Neural cell (in vitro differentiated cells): ENCODE measurements around the gene ITGBL1. TPM values are rescaled to one million over a fixed set of nuclear protein-coding genes. Genes with fewer than 3 reads are reported as not detected.

Source experiments
- H2AFZ ChIP-seq: fragments of 200-600, 300-800 bp; sonication (generic), shearing (Covaris generic); 2 replicates; pipeline ENCODE4 v1.6.0; 2014; ENCODE audit warnings: low read depth, mild to moderate bottlenecking, antibody characterized with exemption, low read length, moderate library complexity
- H3F3A ChIP-seq: fragments of 200-600 bp; shearing (Covaris generic); 2 replicates; pipeline ENCODE4 v1.6.1; 2016; ENCODE audit warnings: mild to moderate bottlenecking, moderate library complexity, mixed read lengths, antibody characterized with exemption, low read length; ENCODE audit not compliant: insufficient read depth, poor library complexity, severe bottlenecking
- H3K27ac ChIP-seq: fragments of 200-600, 300-800 bp; sonication (generic), shearing (Covaris generic); 2 replicates; pipeline ENCODE4 v1.5.1; 2014; ENCODE audit warnings: mild to moderate bottlenecking, low read length, moderate library complexity
- H3K27me3 ChIP-seq: fragments of 300-800, 200-600 bp; sonication (generic), shearing (Covaris generic); 2 replicates; pipeline ENCODE4 v1.6.0; 2014; ENCODE audit warnings: mild to moderate bottlenecking, low read depth, low read length, moderate library complexity; ENCODE audit not compliant: insufficient read depth
- H3K36me3 ChIP-seq: fragments of 300-800, 200-600 bp; sonication (generic), shearing (Covaris generic); 2 replicates; pipeline ENCODE4 v1.5.1; 2014; ENCODE audit warnings: mild to moderate bottlenecking, antibody characterized with exemption, low read length, moderate library complexity; ENCODE audit not compliant: insufficient read depth
- H3K4me2 ChIP-seq: fragments of 300-800, 200-600 bp; sonication (generic), shearing (Covaris generic); 2 replicates; pipeline ENCODE4 v1.6.0; 2014; ENCODE audit warnings: mild to moderate bottlenecking, low read length
- H3K4me3 ChIP-seq: fragments of 300-800, 200-600 bp; sonication (generic), shearing (Covaris generic); 2 replicates; pipeline ENCODE4 v1.5.1; 2014; ENCODE audit warnings: mild to moderate bottlenecking, low read length, moderate library complexity
- H3K79me2 ChIP-seq: fragments of 200-600 bp; shearing (Covaris generic); replicated peaks from 2 replicates; pipeline ENCODE4 v1.6.0; 2014; ENCODE audit warnings: mild to moderate bottlenecking, low read length, moderate library complexity; ENCODE audit not compliant: insufficient read depth
- H3K9ac ChIP-seq: fragments of 300-800, 200-600 bp; sonication (generic), shearing (Covaris generic); 2 replicates; pipeline ENCODE4 v1.6.1; 2016; ENCODE audit warnings: mild to moderate bottlenecking, low read length, mixed read lengths
- H3K9me2 ChIP-seq: fragments of 200-600 bp; shearing (Covaris generic); 2 replicates; pipeline ENCODE4 v1.6.1; 2016; ENCODE audit warnings: mild to moderate bottlenecking, low read length, mixed read lengths; ENCODE audit not compliant: insufficient read depth
- H3K9me3 ChIP-seq: fragments of 200-600, 300-800 bp; sonication (generic), shearing (Covaris generic); 2 replicates; pipeline ENCODE4 v1.6.1; 2016; ENCODE audit warnings: mild to moderate bottlenecking, mixed run types, low read length, moderate library complexity, mixed read lengths
- H4K20me1 ChIP-seq: fragments of 200-600 bp; shearing (Covaris generic); 2 replicates; pipeline ENCODE4 v1.6.1; 2016; ENCODE audit warnings: mild to moderate bottlenecking, mixed run types; ENCODE audit not compliant: insufficient read depth
- EP300 ChIP-seq: fragments of 450-650 bp; conservative IDR thresholded peaks from 2 replicates; pipeline ENCODE4 v1.6.1; 2014; ENCODE audit warnings: antibody characterized with exemption, mild to moderate bottlenecking, moderate library complexity; ENCODE audit not compliant: poor library complexity, severe bottlenecking
- EZH2 ChIP-seq: fragments of 200-600, 300-800 bp; shearing (Covaris generic), sonication (generic); IDR thresholded peaks from 2 replicates; pipeline ENCODE4 v1.6.1; 2014; ENCODE audit warnings: antibody characterized with exemption, low read length, borderline replicate concordance, mild to moderate bottlenecking; ENCODE audit not compliant: insufficient read depth, poor library complexity, severe bottlenecking
- MXI1 ChIP-seq: fragments of 450-650 bp; conservative IDR thresholded peaks from 2 replicates; pipeline ENCODE4 v1.6.1; 2014; ENCODE audit warnings: antibody characterized with exemption, mild to moderate bottlenecking; ENCODE audit not compliant: poor library complexity, severe bottlenecking
- POLR2AphosphoS5 ChIP-seq: IDR thresholded peaks from 2 replicates; pipeline ENCODE4 v1.6.1; 2012
- RAD21 ChIP-seq: fragments of 450-650 bp; conservative IDR thresholded peaks from 2 replicates; pipeline ENCODE4 v1.6.1; 2014; ENCODE audit warnings: antibody characterized with exemption, mild to moderate bottlenecking, moderate library complexity
- SMC3 ChIP-seq: fragments of 450-650 bp; conservative IDR thresholded peaks from 2 replicates; pipeline ENCODE4 v1.6.1; 2014; ENCODE audit warnings: antibody characterized with exemption, mild to moderate bottlenecking, moderate library complexity; ENCODE audit not compliant: poor library complexity
- TAF1 ChIP-seq: IDR thresholded peaks from 2 replicates; pipeline ENCODE4 v1.6.1; 2012; ENCODE audit warnings: low read depth
- polyA plus RNA-seq: library from polyadenylated mRNA; depleted of rRNA; stranded (reverse); fragments of >200 nt; gene quantifications from 2 replicates; pipeline ENCODE4 v1.2.3, GENCODE V29; 2014
- TF ChIP-seq, protein P1 (sequence below): fragments of 450-650 bp; IDR thresholded peaks from 2 replicates; pipeline ENCODE4 v1.5.1; 2014; ENCODE audit warnings: antibody characterized with exemption, mild to moderate bottlenecking, moderate library complexity; ENCODE audit not compliant: poor library complexity, severe bottlenecking
- TF ChIP-seq, protein P2 (sequence below): IDR thresholded peaks from 2 replicates; pipeline ENCODE4 v1.6.1; 2012; ENCODE audit warnings: borderline replicate concordance

ITGBL1 gene
- polyA plus RNA-seq, 1 donor from 2014 or later, result 0.46 TPM

GRCh38 chr13:101654883-101655282, 202.4 kb downstream of the ITGBL1 start:
- Histone ChIP-seq H3K4me2 (no peak overlapping the region), H3K27me3 (no peaks in the 10 kb centered on the region), H3F3A (no peaks in the 10 kb centered on the region), H3K9me3 (no peaks in the 10 kb centered on the region), H3K9me2 (no peaks in the 10 kb centered on the region), H4K20me1 (no peaks in the 10 kb centered on the region), H3K27ac (no peak overlapping the region), H3K79me2 (no peaks in the 10 kb centered on the region), H3K36me3 (no peaks in the 10 kb centered on the region), H2AFZ (no peak overlapping the region), H3K9ac (no peak overlapping the region), H3K4me3 (no peak overlapping the region)
- no peak for TF ChIP-seq TAF1

DNA sequence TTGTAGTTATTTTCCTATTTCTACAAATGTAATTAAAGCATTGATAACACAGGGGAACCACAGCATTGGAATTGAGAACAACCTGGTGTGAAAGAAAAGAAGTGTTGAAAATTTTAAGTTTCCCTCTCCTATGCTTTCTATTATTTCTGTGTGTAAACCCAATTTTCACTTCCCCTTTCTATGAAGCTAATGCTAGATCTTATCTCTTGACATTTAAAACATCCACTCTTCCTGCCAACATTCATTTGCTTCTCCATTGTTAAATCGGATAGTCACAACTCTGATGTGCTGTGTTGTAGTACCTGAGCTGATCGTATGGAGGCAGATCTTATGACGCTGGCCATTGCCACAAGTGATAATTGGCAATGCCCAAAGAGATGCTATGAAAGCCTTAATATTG, 203.0 kb downstream of the ITGBL1 start:
- Histone ChIP-seq H3K4me2 (no peak overlapping the region), H3K27ac (no peak overlapping the region), H4K20me1 (no peaks in the 10 kb centered on the region), H3K79me2 (no peaks in the 10 kb centered on the region), H3K36me3 (no peaks in the 10 kb centered on the region), H3K9ac (no peak overlapping the region), H3F3A (no peaks in the 10 kb centered on the region), H3K9me3 (no peaks in the 10 kb centered on the region), H3K9me2 (no peaks in the 10 kb centered on the region), H3K27me3 (no peaks in the 10 kb centered on the region), H3K4me3 (no peak overlapping the region), H2AFZ (no peak overlapping the region)
- TF ChIP-seq RAD21 (no peak), MXI1 (no peak), EP300 (no peak), SMC3 (no peak), EZH2 (no peak), POLR2AphosphoS5 (no peak), TAF1 (no peak)
- TF ChIP-seq, protein P1, sequence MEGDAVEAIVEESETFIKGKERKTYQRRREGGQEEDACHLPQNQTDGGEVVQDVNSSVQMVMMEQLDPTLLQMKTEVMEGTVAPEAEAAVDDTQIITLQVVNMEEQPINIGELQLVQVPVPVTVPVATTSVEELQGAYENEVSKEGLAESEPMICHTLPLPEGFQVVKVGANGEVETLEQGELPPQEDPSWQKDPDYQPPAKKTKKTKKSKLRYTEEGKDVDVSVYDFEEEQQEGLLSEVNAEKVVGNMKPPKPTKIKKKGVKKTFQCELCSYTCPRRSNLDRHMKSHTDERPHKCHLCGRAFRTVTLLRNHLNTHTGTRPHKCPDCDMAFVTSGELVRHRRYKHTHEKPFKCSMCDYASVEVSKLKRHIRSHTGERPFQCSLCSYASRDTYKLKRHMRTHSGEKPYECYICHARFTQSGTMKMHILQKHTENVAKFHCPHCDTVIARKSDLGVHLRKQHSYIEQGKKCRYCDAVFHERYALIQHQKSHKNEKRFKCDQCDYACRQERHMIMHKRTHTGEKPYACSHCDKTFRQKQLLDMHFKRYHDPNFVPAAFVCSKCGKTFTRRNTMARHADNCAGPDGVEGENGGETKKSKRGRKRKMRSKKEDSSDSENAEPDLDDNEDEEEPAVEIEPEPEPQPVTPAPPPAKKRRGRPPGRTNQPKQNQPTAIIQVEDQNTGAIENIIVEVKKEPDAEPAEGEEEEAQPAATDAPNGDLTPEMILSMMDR, result no peak
- TF ChIP-seq, protein P2, sequence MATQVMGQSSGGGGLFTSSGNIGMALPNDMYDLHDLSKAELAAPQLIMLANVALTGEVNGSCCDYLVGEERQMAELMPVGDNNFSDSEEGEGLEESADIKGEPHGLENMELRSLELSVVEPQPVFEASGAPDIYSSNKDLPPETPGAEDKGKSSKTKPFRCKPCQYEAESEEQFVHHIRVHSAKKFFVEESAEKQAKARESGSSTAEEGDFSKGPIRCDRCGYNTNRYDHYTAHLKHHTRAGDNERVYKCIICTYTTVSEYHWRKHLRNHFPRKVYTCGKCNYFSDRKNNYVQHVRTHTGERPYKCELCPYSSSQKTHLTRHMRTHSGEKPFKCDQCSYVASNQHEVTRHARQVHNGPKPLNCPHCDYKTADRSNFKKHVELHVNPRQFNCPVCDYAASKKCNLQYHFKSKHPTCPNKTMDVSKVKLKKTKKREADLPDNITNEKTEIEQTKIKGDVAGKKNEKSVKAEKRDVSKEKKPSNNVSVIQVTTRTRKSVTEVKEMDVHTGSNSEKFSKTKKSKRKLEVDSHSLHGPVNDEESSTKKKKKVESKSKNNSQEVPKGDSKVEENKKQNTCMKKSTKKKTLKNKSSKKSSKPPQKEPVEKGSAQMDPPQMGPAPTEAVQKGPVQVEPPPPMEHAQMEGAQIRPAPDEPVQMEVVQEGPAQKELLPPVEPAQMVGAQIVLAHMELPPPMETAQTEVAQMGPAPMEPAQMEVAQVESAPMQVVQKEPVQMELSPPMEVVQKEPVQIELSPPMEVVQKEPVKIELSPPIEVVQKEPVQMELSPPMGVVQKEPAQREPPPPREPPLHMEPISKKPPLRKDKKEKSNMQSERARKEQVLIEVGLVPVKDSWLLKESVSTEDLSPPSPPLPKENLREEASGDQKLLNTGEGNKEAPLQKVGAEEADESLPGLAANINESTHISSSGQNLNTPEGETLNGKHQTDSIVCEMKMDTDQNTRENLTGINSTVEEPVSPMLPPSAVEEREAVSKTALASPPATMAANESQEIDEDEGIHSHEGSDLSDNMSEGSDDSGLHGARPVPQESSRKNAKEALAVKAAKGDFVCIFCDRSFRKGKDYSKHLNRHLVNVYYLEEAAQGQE, result no peak

GRCh38 chr13:101660711-101661110, 208.2 kb downstream of the ITGBL1 start:
- Histone ChIP-seq H3K4me2 (no peak overlapping the region), H3K4me3 (no peak overlapping the region), H3K9me3 (no peaks in the 10 kb centered on the region), H3K27ac (no peak overlapping the region), H3K9me2 (no peaks in the 10 kb centered on the region), H2AFZ (no peak overlapping the region), H3K79me2 (no peaks in the 10 kb centered on the region), H3K36me3 (no peaks in the 10 kb centered on the region), H3K27me3 (no peaks in the 10 kb centered on the region), H3K9ac (no peak overlapping the region), H3F3A (no peaks in the 10 kb centered on the region), H4K20me1 (no peaks in the 10 kb centered on the region)
- TF ChIP-seq EZH2, result no peak
- TF ChIP-seq POLR2AphosphoS5, result no peak
- TF ChIP-seq, protein P2, result no peak
- no peak for TF ChIP-seq MXI1
- TF ChIP-seq, protein P1, result no peak
- no peak for TF ChIP-seq EP300
- TF ChIP-seq SMC3, result no peak
- TF ChIP-seq TAF1, result no peak
- no peak for TF ChIP-seq RAD21
